OCI-LY3 (cell line): ENCODE data around the gene GALNT2.

Source experiments
- H2AFZ ChIP-seq: fragments of 200-600, 300-600 bp; shearing (Covaris generic); 2 replicates; pipeline ENCODE4 v1.6.0; 2014; ENCODE audit warnings: antibody characterized with exemption, low read depth, low read length
- H3K27ac ChIP-seq: fragments of 200-600, 300-600 bp; sonication (generic); 2 replicates; pipeline ENCODE4 v1.5.1; 2014; ENCODE audit warnings: mild to moderate bottlenecking, low read length, moderate library complexity, mixed read lengths
- H3K27me3 ChIP-seq: fragments of 200-600, 300-600 bp; sonication (generic); 2 replicates; pipeline ENCODE4 v1.6.1; 2014; ENCODE audit warnings: low read depth, low read length, mixed read lengths
- H3K36me3 ChIP-seq: fragments of 200-600, 300-600 bp; sonication (generic); replicated peaks from 2 replicates; pipeline ENCODE3; 2014; ENCODE audit warnings: low read depth, low read length, mixed read lengths
- H3K4me1 ChIP-seq: fragments of 300-600, 200-600 bp; sonication (generic); 2 replicates; pipeline ENCODE4 v1.6.1; 2014; ENCODE audit warnings: low read length, mixed read lengths
- H3K4me2 ChIP-seq: fragments of 200-600, 300-600 bp; sonication (generic); 2 replicates; pipeline ENCODE4 v1.6.1; 2014; ENCODE audit warnings: low read length, mixed read lengths
- H3K4me3 ChIP-seq: fragments of 300-600, 200-600 bp; sonication (generic); 2 replicates; pipeline ENCODE4 v1.5.1; 2014; ENCODE audit warnings: antibody characterized with exemption, mild to moderate bottlenecking, low read length, moderate library complexity
- H3K79me2 ChIP-seq: fragments of 300-600, 200-600 bp; shearing (Covaris generic); 2 replicates; pipeline ENCODE4 v1.6.1; 2014; ENCODE audit warnings: mild to moderate bottlenecking, low read length, mixed read lengths
- H3K9ac ChIP-seq: fragments of 300-600, 200-600 bp; shearing (Covaris generic); 2 replicates; pipeline ENCODE4 v1.6.0; 2014; ENCODE audit warnings: mild to moderate bottlenecking, low read length, moderate library complexity
- H3K9me3 ChIP-seq: fragments of 200-600, 300-600 bp; shearing (Covaris generic); 2 replicates; pipeline ENCODE4 v1.6.1; 2014; ENCODE audit warnings: low read length, mixed read lengths; ENCODE audit not compliant: insufficient read depth
- H4K20me1 ChIP-seq: fragments of 200-600, 300-600 bp; sonication (generic); 2 replicates; pipeline ENCODE4 v1.6.1; 2016; ENCODE audit warnings: low read length, mixed read lengths; ENCODE audit not compliant: insufficient read depth
- EZH2phosphoT487 ChIP-seq: fragments of 200-600 bp; shearing (Covaris generic); IDR thresholded peaks from 2 replicates; pipeline ENCODE4 v1.6.1; 2018; ENCODE audit warnings: antibody characterized with exemption, mixed run types, low read depth
- TF ChIP-seq, protein P1 (sequence below): fragments of 200-600, 300-600 bp; sonication (generic); IDR thresholded peaks from 2 replicates; pipeline ENCODE4 v1.5.1; 2014; ENCODE audit warnings: antibody characterized with exemption, low read length, low read depth

The GALNT2 gene

GRCh38 chr1:230293390-230293700, 226.3 kb downstream of the GALNT2 start:
- Histone ChIP-seq H3K4me1 (peaks cover 6% of the 10 kb centered on the region), H3K4me2 (no peak overlapping the region), H4K20me1 (no peaks in the 10 kb centered on the region), H3K27ac (no peak overlapping the region), H3K9ac (no peak overlapping the region), H3K4me3 (no peak overlapping the region), H2AFZ (no peak overlapping the region), H3K79me2 (no peaks in the 10 kb centered on the region), H3K27me3 (peaks cover 3% of the 10 kb centered on the region; the same call in 1 of the 2 replicates), H3K36me3 (no peaks in the 10 kb centered on the region), H3K9me3 (no peaks in the 10 kb centered on the region)
- TF ChIP-seq, protein P1, sequence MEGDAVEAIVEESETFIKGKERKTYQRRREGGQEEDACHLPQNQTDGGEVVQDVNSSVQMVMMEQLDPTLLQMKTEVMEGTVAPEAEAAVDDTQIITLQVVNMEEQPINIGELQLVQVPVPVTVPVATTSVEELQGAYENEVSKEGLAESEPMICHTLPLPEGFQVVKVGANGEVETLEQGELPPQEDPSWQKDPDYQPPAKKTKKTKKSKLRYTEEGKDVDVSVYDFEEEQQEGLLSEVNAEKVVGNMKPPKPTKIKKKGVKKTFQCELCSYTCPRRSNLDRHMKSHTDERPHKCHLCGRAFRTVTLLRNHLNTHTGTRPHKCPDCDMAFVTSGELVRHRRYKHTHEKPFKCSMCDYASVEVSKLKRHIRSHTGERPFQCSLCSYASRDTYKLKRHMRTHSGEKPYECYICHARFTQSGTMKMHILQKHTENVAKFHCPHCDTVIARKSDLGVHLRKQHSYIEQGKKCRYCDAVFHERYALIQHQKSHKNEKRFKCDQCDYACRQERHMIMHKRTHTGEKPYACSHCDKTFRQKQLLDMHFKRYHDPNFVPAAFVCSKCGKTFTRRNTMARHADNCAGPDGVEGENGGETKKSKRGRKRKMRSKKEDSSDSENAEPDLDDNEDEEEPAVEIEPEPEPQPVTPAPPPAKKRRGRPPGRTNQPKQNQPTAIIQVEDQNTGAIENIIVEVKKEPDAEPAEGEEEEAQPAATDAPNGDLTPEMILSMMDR = no peak
- no peak for TF ChIP-seq EZH2phosphoT487

DNA sequence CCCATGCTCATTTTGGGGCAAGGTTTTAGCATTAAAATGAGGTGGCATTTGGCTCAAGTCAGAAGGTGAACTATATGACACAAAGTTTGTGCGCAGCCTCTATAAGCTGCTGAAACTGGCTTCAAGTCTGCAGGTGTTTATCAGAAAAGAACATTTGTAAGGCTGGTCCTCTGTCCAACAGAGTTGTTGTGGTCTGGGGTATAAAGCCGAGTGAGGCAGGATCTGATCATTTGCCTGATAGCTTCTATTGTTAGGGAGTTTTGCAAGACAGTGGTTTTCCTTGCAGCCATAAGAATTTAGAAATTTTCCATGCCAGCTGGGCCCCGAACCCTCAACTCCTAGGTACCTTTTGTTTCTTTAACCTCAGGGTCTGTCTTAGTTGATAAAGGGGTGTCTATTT, 228.3 kb downstream of the GALNT2 start:
- Histone ChIP-seq H3K36me3 (no peaks in the 10 kb centered on the region), H3K27ac (no peak overlapping the region), H3K4me3 (no peak overlapping the region), H3K9me3 (no peaks in the 10 kb centered on the region), H4K20me1 (no peaks in the 10 kb centered on the region), H2AFZ (no peak overlapping the region), H3K27me3 (peaks cover 3% of the 10 kb centered on the region; the same call in 1 of the 2 replicates), H3K9ac (no peak overlapping the region), H3K4me1 (peaks cover 13% of the 10 kb centered on the region), H3K79me2 (no peaks in the 10 kb centered on the region), H3K4me2 (no peak overlapping the region)
- TF ChIP-seq, protein P1 = no peak

GRCh38 chr1:230299191-230300006, 232.4 kb downstream of the GALNT2 start:
- H2AFZ ChIP-seq = peak overlapping the region; percentile 31
- TF ChIP-seq, protein P1 = no peak
- TF ChIP-seq EZH2phosphoT487 = no peak
- no peaks in the 10 kb centered on the region for H4K20me1 ChIP-seq
- peak overlapping the region; percentile 36 for H3K4me3 ChIP-seq
- no peak overlapping the region; the same call in 1 of the 2 replicates for H3K9ac ChIP-seq
- H3K9me3 ChIP-seq = no peaks in the 10 kb centered on the region
- no peaks in the 10 kb centered on the region for H3K36me3 ChIP-seq
- H3K4me1 ChIP-seq = peaks cover 24% of the 10 kb centered on the region
- H3K27me3 ChIP-seq = no peaks in the 10 kb centered on the region; the same call in 1 of the 2 replicates
- H3K27ac ChIP-seq = no peak overlapping the region
- H3K4me2 ChIP-seq = peak overlapping the region; percentile 59
- no peaks in the 10 kb centered on the region for H3K79me2 ChIP-seq

GRCh38 chr1:230300322-230301301, 233.6 kb downstream of the GALNT2 start:
- peak overlapping the region; percentile 59 for H3K4me2 ChIP-seq
- H3K27ac ChIP-seq = peak overlapping the region; percentile 9; the same call in 1 of the 2 replicates
- H3K36me3 ChIP-seq = no peaks in the 10 kb centered on the region
- H3K9me3 ChIP-seq = no peaks in the 10 kb centered on the region
- peak overlapping the region; percentile 42 for H3K4me3 ChIP-seq
- peaks cover 24% of the 10 kb centered on the region for H3K4me1 ChIP-seq
- no peaks in the 10 kb centered on the region for H4K20me1 ChIP-seq
- H3K27me3 ChIP-seq = no peaks in the 10 kb centered on the region
- peak overlapping the region; percentile 9; the same call in 1 of the 2 replicates for H3K9ac ChIP-seq
- peak overlapping the region; percentile 60 for H2AFZ ChIP-seq
- H3K79me2 ChIP-seq = no peaks in the 10 kb centered on the region
- no peak for TF ChIP-seq EZH2phosphoT487
- TF ChIP-seq, protein P1 = no peak
